Measurements from ENCODE around the gene FSTL4. TPM values are rescaled to one million over a fixed set of nuclear protein-coding genes. Genes with fewer than 3 reads are reported as not detected.

FSTL4 gene
- total and polyA plus RNA-seq, 2 experiments from 2014 or later = 1.4 to 2.8 TPM

GRCh38 chr5:133446440-133446839 is 165.9 kb downstream of the FSTL4 start (continued):
- TF ChIP-seq, protein P1, sequence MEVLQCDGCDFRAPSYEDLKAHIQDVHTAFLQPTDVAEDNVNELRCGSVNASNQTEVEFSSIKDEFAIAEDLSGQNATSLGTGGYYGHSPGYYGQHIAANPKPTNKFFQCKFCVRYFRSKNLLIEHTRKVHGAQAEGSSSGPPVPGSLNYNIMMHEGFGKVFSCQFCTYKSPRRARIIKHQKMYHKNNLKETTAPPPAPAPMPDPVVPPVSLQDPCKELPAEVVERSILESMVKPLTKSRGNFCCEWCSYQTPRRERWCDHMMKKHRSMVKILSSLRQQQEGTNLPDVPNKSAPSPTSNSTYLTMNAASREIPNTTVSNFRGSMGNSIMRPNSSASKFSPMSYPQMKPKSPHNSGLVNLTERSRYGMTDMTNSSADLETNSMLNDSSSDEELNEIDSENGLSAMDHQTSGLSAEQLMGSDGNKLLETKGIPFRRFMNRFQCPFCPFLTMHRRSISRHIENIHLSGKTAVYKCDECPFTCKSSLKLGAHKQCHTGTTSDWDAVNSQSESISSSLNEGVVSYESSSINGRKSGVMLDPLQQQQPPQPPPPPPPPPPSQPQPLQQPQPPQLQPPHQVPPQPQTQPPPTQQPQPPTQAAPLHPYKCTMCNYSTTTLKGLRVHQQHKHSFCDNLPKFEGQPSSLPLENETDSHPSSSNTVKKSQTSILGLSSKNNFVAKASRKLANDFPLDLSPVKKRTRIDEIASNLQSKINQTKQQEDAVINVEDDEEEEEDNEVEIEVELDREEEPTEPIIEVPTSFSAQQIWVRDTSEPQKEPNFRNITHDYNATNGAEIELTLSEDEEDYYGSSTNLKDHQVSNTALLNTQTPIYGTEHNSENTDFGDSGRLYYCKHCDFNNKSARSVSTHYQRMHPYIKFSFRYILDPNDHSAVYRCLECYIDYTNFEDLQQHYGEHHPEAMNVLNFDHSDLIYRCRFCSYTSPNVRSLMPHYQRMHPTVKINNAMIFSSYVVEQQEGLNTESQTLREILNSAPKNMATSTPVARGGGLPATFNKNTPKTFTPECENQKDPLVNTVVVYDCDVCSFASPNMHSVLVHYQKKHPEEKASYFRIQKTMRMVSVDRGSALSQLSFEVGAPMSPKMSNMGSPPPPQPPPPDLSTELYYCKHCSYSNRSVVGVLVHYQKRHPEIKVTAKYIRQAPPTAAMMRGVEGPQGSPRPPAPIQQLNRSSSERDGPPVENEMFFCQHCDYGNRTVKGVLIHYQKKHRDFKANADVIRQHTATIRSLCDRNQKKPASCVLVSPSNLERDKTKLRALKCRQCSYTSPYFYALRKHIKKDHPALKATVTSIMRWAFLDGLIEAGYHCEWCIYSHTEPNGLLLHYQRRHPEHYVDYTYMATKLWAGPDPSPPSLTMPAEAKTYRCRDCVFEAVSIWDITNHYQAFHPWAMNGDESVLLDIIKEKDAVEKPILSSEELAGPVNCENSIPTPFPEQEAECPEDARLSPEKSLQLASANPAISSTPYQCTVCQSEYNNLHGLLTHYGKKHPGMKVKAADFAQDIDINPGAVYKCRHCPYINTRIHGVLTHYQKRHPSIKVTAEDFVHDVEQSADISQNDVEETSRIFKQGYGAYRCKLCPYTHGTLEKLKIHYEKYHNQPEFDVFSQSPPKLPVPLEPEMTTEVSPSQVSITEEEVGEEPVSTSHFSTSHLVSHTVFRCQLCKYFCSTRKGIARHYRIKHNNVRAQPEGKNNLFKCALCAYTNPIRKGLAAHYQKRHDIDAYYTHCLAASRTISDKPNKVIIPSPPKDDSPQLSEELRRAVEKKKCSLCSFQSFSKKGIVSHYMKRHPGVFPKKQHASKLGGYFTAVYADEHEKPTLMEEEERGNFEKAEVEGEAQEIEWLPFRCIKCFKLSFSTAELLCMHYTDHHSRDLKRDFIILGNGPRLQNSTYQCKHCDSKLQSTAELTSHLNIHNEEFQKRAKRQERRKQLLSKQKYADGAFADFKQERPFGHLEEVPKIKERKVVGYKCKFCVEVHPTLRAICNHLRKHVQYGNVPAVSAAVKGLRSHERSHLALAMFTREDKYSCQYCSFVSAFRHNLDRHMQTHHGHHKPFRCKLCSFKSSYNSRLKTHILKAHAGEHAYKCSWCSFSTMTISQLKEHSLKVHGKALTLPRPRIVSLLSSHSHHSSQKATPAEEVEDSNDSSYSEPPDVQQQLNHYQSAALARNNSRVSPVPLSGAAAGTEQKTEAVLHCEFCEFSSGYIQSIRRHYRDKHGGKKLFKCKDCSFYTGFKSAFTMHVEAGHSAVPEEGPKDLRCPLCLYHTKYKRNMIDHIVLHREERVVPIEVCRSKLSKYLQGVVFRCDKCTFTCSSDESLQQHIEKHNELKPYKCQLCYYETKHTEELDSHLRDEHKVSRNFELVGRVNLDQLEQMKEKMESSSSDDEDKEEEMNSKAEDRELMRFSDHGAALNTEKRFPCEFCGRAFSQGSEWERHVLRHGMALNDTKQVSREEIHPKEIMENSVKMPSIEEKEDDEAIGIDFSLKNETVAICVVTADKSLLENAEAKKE (CRISPR knock-in tag; IDR thresholded peaks at IDR 0.05) = no peak
- no peak for TF ChIP-seq ZNF331 (CRISPR knock-in tag; IDR thresholded peaks at IDR 0.05; ENCODE audit: low read depth)
- no peak for TF ChIP-seq ZNF114 (CRISPR knock-in tag; IDR thresholded peaks at IDR 0.05)
- TF ChIP-seq STAT1 (IDR thresholded peaks at IDR 0.05; ENCODE audit: unreplicated experiment) = no peak
- no peak for TF ChIP-seq NANOG (IDR thresholded peaks at IDR 0.05; ENCODE audit: borderline replicate concordance)
- TF ChIP-seq POLR2AphosphoS5 (IDR thresholded peaks at IDR 0.05; ENCODE audit: low read depth) = no peak

DNA sequence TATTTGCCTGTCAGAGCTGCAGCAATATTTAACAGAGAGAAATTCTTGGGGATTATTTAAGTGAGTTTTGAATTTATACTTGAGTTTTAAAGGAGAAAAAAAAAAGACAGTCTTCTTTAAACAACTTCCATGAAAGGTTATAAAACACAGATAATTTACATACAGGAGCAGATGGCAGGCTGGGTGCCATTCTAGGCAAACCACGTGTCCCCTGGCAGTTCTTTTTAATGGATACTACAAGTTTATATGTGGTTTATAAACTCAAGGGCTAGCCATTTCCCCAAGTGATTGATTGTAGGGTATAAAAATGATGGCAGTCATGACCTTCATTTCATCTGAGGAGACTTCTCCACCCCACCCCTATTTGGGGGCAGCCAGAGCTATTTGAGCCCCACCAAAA is 166.6 kb downstream of the FSTL4 start:
- Histone ChIP-seq H3K27me3 (ENCODE audit: insufficient read depth) (no peaks in the 10 kb centered on the region), H2AFZ (no peak overlapping the region)
- TF ChIP-seq, protein P1 (CRISPR knock-in tag; IDR thresholded peaks at IDR 0.05) = no peak
- TF ChIP-seq CTCF (conservative IDR thresholded peaks at IDR 0.05; ENCODE audit: low read depth in 2 of 2) (no peak), POLR2AphosphoS5 (IDR thresholded peaks at IDR 0.05; ENCODE audit: low read depth) (no peak), ZNF114 (CRISPR knock-in tag; IDR thresholded peaks at IDR 0.05) (no peak), JUNB (IDR thresholded peaks at IDR 0.05; ENCODE audit: unreplicated experiment) (no peak)

More for the DNA sequence above, 166.6 kb downstream of the FSTL4 start:
- H3K9me3 Mint-ChIP-seq = no peaks in the 10 kb centered on the region
- ATAC-seq = no peak
- Histone ChIP-seq H3K9me2 (ENCODE audit: insufficient read depth) (no peaks in the 10 kb centered on the region; the same call in 1 of the 2 replicates), H3K27ac (ENCODE audit: low read depth) (no peak overlapping the region), H3F3A (replicated peaks; ENCODE audit: low read depth) (no peaks in the 10 kb centered on the region), H3K36me3 (ENCODE audit: insufficient read depth) (no peaks in the 10 kb centered on the region), H4K20me1 (replicated peaks; ENCODE audit: insufficient read depth) (no peaks in the 10 kb centered on the region), H3K4me1 (ENCODE audit: insufficient read depth) (no peaks in the 10 kb centered on the region), H3K4me3 (no peak overlapping the region), H3K79me2 (replicated peaks; ENCODE audit: insufficient read depth) (no peaks in the 10 kb centered on the region), H3K4me2 (no peak overlapping the region)
- no peaks in the 10 kb centered on the region for H3K36me3 Mint-ChIP-seq (ENCODE audit: low read depth)
- H3K27ac Mint-ChIP-seq = no peak overlapping the region
- no peak overlapping the region for H3K4me3 Mint-ChIP-seq
- DNase-seq (ENCODE audit: low spot score) = no peak
- H3K27me3 Mint-ChIP-seq (ENCODE audit: insufficient read depth, low read depth, poor library complexity) = peaks cover 2% of the 10 kb centered on the region
- H3K4me1 Mint-ChIP-seq = no peaks in the 10 kb centered on the region
